GM19239 (cell line): ENCODE results near the gene TRMT61B.

ENCODE experiments used
- DNase-seq: peaks from one replicate; pipeline ENCODE4 v3.0.0; 2011; ENCODE audit warnings: low spot score; ENCODE audit not compliant: insufficient read length
- FAIRE-seq: peaks from 2 replicates; lab custom pipeline; 2011; peaks lifted over from hg19 to GRCh38; lab: Jason Lieb, UNC

The TRMT61B gene

DNA sequence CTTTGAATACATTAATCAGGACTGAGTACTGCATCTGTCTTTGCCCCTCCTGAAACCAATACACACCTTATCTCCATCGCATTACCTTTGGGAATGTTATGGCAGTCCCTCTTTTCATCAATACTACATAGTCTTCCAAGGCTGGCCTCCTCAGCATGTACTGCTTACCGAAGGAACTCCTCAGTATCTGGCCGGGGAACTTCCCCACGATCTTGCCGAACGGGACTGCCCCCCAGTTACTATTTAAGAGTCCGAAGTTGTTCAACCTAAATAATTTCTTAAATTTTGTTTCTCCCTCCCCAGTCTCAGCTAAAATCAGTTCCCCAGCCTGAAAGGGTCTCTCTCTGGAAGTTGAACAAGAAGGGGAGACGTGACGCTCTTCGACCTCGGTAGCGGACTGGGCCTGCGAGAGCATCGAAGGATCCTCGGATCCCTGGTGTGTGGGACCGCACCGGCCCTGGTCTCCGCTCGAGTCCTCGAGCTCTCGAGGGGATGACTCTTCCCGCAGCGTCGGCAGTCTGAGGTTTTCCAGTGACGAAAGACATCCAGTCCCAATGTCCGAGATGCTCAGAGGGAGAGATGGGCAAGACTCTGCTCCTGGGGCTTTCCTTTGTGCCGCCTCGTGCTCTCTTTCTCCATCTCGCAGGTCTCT is 489 bp downstream of the TRMT61B start:
- DNase-seq, result no peak
- no peak for FAIRE-seq

GRCh38 chr2:28868611-28869010 is 1.5 kb downstream of the TRMT61B start:
- FAIRE-seq (no peak), DNase-seq (no peak)

GRCh38 chr2:28855977-28856376 is 14.1 kb downstream of the TRMT61B start:
- DNase-seq (no peak), FAIRE-seq (no peak)

DNA sequence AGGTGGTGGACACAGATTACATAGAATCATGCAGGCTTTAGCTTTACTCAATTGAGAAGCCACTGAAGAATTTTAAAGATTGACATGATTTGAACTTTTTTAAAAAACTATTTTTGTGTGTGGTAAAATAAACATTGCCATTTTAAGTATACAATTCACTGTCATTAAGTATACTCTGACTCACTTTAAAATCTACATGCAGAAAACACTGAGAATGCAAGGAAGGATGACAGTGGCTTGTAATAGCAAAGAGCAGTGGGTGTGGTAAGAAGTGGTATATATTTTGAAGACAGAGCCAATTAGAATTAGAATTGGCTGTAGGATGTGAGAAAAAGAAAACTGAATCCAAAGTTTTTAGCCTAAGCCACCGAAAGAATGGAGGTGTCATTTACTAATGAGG is 14.9 kb downstream of the TRMT61B start:
- FAIRE-seq, result no peak
- DNase-seq, result no peak

DNA sequence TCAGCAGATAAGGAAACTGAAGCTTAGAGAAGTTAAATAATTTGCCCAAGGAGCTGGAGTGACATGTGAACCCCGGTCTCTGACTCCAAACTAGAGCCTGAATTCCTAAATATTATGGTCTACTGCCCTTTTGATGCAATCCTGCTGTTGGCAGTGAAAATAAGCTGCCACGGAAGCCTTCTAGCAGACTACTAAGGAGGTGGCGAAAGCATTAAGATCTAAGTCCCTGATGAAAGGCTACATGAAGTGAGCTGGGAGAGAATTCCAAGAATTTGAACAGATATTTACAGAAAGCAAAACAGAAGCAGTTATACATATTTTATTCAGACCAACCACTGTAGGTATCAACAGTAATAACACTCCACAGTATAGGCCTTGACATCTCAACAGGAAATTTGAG is 28.1 kb downstream of the TRMT61B start:
- no peak for FAIRE-seq
- DNase-seq, result no peak

DNA sequence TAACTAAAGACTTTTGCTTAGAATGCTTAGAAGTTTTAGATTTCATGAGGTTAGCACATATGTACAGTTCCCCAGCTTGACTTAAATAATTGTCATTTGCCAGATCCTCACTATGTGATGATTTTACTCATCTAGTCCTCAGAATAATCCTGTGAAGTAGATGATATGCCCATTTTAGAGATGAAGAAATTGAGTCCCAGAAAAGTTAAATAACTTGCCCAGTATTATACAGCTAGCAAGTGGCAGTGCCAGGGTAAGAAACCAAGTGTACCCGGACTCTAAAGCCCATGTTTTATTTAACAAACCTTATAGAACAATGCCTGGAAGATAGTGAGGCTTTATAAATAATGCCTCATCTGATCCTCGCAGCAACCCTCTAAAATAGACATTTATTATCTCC is 31.1 kb downstream of the TRMT61B start:
- DNase-seq (no peak), FAIRE-seq (no peak)

DNA sequence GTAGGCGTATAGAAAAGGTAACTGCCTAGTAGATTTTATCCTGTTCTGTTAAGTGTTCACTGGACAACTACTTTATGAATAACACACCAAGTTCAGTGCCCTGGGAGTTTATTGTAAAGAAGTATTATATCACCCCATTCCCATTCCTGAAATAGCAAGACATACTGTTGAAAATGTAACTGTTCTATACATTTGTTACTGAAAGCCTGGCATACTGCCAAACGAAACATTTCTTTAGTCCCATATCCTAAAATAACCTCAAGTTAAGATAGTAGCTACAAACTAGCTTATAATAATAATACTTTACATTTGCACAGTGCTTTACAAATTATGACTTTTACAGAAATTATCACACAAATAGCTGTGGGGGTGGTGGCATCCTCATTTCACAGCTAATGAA is 34.3 kb downstream of the TRMT61B start:
- DNase-seq, result no peak
- FAIRE-seq, result no peak

- DNase-seq (no peak), FAIRE-seq (no peak)
These were observed 36.2 kb downstream of the TRMT61B start for GRCh38 chr2:28833740-28834470.

GRCh38 chr2:28828382-28828781 is 41.7 kb downstream of the TRMT61B start:
- no peak for DNase-seq
- FAIRE-seq, result no peak

DNA sequence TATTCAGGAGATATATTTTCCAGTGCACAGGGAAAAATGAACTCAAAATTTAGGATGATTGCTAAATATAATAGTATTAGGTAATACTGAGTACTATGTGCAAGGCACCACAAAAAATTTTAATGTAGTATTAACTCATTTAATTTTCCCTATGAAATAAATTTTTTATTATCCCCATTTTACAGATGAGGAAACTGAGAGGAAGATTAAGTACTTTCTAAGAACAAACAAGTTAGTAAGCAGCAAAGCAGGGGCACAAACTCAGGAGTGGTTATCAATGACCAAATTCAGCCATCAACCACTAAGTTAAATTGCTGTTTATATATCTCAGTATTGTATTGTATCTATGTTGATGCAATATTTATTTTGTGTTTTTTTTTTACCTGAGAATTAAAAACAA is 45.2 kb downstream of the TRMT61B start:
- DNase-seq, result no peak
- FAIRE-seq, result no peak

GRCh38 chr2:28824207-28824606 is 45.9 kb downstream of the TRMT61B start:
- no peak for FAIRE-seq

DNA sequence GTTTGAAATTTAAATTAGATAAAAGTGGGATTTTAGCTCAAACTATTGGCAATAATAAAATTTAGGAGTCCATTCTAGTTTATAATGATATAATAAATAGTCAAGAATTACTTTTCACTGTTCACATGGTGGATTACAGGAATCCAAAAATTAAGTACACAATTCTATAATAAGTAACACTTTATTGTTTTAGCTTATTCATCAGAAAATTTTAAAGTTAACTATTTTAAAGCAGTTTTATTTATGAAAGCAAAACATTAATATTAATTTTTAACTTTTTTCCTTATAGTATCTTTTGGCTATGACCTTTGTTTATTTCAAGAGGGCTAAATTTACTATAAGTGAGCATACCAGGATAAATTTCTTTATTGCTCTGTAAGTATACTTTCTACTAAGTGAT is 48.1 kb downstream of the TRMT61B start:
- FAIRE-seq (no peak), DNase-seq (no peak)

More at GRCh38 chr2:28824207-28824606, 45.9 kb downstream of the TRMT61B start:
- DNase-seq, result no peak

GRCh38 chr2:28821295-28821958 is 48.7 kb downstream of the TRMT61B start:
- DNase-seq, result peak; percentile 4
- FAIRE-seq, result peak; percentile 91

DNA sequence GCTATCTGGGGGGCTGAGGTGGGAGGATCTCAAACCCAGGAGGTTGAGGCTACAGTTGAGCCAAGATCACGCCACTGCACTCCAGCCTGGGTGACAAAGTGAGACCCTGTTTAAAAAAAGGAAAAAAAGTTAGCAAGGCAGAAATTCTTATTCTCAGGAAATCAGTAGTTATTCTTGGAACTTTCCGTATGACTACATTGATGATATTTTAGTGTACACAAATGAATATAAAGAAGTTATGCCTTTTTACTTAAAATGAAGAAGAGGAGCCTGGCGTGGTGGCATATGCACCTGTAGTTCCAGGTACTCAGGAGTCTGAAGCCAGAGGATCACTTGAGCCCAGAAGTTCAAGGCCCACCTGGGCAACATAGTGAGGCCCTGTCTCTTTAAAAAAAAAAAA is 52.1 kb downstream of the TRMT61B start:
- DNase-seq (no peak), FAIRE-seq (no peak)

- DNase-seq (peak; percentile 65), FAIRE-seq (peak; percentile 66)
These were observed 59.5 kb downstream of the TRMT61B start, which contains the start of gene SPDYA for GRCh38 chr2:28810384-28811285. Gene SPDYA (plus strand): TSS chr2:28810834. CDS start chr2:28816015, 5,181 bp downstream.

GRCh38 chr2:28809927-28810326 is 60.2 kb downstream of the TRMT61B start:
- FAIRE-seq (no peak), DNase-seq (no peak)

DNA sequence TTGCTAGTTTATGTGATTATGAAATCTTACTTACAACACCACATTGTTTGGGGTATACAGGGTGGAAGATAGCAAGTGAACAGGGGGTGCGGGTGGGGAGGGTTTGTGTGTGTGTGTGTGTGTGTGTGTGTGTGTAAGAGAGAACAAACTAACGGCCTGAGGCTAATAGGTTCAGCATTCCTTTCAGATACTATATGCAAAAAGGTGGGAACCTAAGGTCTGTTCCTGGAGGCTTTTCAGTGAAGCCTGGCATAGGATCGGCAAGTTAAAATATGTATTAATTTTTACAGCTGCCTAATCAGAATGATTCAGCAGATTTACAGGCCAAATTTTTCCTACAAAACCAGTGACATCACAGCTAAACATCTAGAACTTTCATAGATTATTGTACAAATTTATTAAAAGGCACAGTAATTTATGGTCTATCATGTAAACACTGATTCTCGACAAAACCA is 67.1 kb downstream of the TRMT61B start:
- FAIRE-seq, result no peak
- DNase-seq, result no peak

DNA sequence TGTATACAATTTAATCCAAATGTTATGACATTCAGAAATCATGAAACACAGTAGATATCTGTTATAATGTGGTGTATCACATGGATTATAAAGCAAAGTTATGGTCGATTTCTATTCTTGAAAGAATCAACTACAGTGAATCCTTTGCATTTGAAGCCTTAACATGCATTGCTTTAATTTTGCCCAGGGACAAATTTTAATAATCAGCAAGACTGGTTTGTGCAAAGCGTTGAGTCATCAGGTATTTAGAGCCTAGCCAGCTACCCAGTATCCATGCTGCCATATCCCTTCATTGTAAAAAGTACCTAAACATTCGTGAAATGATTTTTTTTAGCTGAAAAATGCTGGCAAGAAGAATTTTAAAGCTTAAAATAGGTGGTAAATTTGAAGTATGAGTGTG is 68.4 kb downstream of the TRMT61B start:
- DNase-seq (no peak), FAIRE-seq (no peak)
